HG03135 (cell line): ENCODE measurements around the gene PARP6.
A peak's percentile ranks its signal among the peaks of the same experiment; 100 is the strongest.

ENCODE experiments used
- ATAC-seq: cut with Tn5 transposase; IDR thresholded peaks from one replicate; pipeline ENCODE4 v1.9.1; 2021; ENCODE audit warnings: mild to moderate bottlenecking, moderate library complexity; ENCODE audit not compliant: unreplicated experiment

PARP6 gene

DNA sequence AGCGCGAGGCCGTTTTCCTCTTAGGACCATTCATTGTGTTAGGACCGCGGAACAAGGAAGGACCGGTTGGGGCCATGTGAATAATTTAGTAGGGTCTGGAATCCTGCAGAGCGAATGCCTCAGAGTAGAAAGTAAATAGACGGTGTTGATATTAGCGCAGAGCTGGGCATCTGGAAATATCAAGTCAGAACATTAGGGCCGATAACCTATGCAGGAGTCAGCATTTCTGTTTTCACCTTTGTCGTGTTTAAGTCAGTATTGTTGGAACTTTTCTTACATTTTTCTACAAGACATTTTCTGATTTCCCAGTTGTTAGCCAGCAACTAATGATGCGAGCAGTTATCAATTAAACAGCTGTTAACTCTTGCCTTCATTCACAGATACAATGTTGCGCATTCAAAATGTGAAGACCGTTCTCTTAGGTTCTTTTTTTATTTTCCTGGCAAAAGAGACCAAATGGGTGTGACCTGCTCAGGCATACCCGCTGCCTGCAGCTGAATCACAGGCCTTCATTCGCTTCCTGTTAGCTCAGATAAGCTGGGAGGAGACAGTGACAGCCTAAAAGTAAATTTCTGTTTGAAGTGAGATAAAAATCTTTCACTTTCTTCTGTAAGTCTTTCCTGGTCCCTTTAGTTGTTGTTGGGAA, 40.4 kb downstream of the PARP6 start:
- no peak for ATAC-seq

DNA sequence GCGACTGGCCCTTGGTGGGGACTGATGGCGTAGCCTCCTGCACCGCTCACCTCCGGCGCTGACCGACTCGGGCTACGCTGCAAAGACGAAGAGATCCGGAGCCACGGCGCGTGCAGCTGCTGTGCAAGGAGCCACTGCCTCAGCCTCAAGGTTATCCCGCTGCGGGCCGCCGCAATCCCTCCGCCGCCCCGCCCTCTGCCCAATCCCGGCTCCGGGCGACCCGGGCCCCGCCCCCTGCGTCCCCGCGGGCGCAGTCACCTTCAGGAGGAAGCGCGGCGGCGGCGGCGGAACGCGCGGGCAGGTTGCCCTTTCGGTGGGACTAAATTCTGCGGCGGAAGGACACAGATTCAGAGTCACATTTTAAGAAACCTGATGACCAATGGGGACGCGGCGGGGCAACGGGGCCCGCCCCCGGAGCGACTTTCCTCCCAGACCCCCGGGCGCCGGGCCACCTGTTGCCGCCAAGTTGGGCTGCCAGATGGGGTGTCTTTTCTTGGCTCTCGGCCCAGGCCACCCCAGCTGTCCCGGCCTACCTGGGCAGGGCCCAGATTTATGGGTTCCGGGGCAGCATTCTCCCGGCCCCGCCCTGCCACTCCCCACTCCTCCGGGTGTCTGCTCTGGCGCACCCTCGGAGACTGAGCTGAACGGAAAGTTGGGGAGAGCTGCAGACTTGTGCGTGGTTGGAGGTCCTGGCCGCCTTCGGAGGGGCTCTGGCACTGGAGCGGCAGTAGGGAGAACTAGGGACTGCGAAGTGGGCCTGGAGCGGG, 41.1 kb downstream of the PARP6 start, which contains the start of gene PKM:
Gene PKM, minus strand, starts transcription at position 125 of the 767 bp plus-strand sequence. CDS start 12,093 bp downstream, outside the sequence.
- ATAC-seq = peak; percentile 41

DNA sequence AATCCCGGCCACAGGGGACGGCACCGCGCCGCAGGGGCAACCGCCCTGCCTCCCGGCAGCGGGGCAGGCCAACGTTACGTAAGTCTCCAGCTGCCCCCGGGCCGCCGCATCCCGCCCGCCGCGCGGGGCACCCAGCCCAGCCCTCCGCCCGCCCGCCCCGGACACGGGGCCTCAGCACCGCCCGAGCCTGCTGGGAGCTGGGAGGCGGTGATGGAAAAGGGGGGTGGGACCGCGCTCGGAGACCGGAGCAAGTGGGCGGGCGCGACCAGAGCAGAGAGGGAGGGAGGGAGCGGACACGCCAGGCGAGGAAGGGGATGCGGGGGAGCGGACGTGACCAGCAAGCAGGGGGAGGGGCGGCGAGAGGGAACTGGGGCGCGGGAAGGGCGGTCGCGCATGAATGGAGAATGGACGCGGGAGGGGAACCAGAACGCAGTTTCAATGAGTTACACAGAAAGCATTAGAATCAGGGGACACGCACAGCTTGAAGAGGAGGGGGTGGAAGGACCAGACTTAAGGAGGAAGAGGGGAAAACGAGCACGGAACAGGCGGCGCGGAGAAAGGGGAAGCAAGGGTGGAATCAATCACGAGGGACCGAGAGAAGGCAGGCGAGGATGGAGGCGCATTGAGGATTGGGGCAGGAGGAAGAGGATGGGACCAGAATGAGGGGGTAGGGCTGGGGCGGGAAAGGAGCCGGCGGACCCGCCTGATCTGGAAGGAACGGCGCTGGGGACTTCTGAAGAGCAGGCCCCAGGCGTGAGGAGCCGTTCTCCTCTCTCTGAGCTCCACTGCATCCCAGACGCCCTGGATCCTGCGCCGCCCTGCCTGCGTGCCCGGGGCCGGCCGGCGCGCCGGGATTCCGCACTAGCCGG, 41.9 kb downstream of the PARP6 start:
- ATAC-seq = no peak

DNA sequence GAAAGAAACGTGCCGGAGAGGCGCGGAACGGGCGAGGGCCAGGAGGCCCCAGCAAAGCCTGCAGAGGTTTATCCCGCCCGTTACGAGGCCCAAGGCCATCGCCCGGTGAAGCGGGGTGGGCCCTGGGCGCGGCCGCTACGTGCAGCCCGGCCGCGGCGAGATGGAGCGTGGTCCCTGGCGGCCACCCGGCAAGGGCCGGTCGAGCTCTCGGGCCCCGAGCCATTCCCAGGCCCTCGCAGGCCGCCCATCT, 42.5 kb downstream of the PARP6 start:
- no peak for ATAC-seq

DNA sequence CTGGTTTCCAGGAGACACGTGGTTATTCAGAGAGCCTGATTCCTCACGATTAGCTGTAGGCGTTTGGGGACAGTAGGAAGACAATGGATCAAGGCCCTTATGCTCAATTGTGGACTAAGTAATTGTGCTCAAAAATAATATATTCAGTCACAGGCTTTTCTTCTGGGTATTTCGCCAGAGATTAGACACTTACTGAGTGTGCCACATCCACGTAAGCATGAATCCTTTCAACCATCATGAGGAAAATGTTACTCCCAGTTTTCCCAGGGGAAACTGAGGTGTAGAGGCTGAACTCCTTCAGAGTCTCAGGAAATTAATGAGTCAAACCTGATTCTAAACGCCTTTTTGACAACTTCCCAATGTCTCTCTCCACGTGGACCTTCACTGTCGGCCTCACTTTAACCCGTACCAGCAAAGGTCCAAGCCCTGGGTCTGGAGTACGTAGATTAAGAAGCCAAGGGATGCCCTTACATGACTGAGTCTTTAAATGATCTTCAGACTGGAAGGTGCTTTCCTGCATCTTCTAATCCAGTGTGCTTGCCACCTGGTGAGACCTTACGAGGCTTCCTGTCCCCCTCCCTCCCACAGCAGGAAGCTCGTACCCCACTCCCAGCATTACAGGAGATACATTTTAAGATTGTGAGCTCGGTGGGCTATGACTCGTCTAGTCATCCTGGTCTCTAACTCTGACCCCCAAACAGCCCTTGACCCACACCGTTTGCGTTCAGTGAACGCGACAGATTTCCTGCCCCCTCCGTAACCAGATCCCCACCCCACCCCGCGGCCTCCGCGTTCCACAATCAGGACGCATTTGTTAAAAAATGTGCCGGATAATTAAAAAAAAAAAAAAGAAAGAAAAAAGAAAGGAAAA, 43.0 kb downstream of the PARP6 start:
- ATAC-seq = no peak

DNA sequence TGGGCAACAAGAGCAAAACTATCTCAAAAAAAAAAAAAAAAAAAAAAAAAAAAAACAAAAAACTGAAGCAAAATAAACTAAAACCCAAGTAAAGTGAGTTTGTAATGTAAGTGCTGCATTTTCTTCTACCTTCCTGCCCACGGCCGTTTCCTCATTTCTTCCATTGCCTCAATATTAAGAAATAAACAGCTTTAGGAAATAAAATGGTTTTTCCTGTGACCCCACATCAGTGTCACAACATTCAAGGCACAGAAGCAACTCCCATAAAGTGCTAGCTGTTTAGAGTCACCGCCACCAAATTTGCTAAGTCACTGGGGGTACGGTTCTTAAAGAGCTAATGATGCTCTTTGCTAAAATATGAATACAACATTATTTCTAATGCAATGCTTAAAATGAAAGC, 44.6 kb downstream of the PARP6 start:
- no peak for ATAC-seq

DNA sequence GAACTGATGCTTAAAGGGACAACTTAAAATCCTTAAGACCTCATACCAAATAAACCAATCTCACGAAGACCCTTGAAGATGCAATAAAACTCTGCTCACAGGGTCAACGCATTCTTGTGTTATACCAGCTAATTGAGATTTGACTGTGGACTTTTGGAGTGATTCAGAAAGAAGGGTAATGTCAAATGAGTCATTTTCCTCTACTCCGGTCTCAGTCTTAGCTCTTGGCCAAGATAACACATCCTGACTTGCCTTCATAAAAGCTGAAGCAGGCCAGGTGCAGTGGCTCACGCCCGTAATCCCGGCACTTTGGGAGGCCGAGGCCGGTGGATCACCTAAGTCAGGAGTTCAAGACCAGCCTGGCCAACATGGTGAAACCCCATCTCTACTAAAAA, 45.2 kb downstream of the PARP6 start:
- no peak for ATAC-seq

DNA sequence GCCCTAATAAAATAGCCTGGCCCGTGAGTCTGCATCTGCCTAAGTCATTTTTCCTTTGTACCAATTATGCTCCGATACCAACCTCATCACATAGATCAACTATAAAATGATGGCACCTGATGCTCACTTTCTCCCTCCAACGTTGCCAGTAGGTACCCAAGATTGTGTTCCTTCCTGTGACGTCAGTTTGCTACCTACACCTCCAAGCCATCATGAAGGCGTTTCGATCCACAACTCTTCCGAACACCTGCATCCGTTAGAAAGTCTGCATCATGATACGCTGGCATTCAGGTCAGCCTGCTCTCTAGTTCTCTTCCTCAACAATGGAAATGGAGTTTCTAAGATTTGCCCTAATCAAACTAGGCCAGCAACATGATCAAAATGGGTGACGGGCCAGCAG, 49.1 kb downstream of the PARP6 start:
- ATAC-seq = no peak

DNA sequence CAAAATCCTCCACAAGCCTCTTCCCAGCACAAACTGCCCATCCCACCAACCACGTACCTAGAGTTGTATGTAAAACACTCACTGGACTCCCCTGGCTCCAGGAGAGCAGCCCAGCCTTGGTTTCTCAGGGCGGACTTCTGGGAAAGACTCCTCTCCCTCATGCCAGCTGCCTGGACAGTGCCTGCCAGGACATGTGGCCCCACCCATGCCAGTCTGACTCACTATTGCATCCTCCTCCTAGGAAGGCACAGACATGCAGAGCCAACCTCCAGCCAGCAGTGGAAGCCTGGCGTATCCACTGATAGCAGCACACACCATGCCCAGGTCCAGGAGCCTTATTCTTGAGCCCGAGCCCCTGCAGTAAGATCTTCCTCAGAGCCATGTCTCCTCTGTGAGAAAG, 50.0 kb downstream of the PARP6 start:
- ATAC-seq = no peak

DNA sequence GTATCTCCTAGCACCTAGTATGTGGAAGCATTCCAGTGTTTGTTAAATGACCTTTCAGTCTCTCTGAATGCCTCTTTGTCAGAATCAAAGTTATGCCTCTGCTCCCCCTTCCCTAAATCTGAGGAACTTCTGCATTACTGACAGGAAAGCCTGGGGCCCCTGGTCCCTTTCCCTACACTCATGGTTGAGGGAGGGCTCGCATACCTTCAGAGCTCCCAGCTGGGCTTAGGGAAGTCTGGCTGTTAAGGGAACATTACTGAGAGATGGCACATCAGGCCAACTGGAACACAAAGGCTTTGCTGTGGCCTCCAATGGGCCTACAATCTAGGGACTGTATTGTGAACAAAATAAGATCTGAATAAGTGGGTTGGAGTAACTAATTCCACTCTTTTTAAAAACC, 51.7 kb downstream of the PARP6 start:
- no peak for ATAC-seq

DNA sequence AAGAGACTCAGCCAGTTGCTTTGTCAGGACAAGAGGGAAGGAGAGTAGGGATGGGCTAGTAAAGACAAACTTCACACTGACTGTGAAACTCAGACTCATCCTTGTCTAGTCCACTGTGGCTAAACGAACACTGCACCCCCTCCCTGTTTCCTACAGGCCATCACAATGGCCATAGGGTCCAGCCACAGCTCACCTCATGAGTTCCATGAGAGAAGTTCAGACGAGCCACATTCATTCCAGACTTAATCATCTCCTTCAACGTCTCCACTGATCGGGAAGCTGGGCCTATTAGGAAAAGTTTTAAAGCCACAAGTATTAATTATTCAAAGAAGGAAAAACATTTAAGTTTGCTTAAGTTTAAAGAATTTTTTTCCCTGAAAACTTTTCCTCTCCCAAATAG, 55.1 kb downstream of the PARP6 start:
- no peak for ATAC-seq

DNA sequence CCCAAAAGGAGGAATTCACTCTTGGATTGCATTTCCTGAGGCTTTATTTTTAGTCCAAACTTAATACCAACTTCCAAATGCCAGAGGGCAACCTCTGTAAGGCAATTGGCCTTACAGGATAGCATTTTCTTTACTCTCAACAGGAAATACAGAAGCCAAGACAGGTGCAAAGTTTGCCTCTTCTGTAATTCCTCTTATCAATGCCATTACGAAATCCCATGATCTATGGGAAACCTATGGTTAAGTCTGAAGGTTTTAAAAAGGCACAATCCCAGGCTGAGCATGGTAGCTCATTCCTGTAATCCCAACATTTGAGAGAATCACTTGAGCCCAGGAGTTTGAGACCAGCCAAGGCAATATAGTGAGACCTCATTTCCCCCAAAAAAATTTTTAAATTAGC, 56.3 kb downstream of the PARP6 start:
- ATAC-seq = no peak

DNA sequence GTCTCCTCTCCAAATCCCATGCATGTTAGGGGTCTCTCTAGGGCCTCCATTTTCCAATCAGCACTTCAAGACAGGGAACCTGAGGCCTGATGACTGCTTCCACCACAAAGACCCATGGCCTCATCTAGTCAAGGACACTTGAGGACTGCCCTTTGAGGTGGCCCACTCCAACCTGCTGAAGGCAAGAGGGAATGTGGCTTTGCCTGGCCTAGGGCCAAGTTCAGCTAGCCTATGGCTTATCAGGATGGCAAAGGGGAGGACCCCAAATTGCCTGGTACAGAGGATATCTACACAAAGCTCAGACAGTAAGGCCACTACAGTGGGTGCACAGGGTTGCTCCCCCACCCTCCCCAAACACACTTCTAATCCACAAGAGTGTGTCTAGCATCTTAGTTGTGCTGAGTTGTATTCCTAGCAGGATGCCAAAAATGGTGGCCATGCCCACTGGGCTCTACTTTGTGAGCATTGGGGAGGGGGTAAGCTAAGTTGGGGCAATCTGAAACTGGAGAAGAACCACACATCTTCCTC, 64.7 kb downstream of the PARP6 start:
- ATAC-seq = no peak

DNA sequence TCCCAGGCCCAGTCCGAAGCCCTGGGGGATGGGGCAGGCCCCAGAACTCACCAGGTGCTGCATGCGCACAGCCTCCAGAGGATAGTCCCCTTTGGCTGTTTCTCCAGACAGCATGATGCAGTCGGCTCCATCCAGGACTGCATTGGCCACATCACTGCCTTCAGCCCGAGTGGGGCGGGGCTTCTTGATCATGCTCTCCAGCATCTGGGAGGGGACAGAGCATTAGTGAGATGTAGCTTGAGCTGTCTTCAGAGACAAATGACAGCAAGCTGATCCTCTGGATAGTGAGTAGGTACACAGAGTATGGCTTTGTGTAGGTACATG, 65.7 kb downstream of the PARP6 start:
- ATAC-seq = no peak

DNA sequence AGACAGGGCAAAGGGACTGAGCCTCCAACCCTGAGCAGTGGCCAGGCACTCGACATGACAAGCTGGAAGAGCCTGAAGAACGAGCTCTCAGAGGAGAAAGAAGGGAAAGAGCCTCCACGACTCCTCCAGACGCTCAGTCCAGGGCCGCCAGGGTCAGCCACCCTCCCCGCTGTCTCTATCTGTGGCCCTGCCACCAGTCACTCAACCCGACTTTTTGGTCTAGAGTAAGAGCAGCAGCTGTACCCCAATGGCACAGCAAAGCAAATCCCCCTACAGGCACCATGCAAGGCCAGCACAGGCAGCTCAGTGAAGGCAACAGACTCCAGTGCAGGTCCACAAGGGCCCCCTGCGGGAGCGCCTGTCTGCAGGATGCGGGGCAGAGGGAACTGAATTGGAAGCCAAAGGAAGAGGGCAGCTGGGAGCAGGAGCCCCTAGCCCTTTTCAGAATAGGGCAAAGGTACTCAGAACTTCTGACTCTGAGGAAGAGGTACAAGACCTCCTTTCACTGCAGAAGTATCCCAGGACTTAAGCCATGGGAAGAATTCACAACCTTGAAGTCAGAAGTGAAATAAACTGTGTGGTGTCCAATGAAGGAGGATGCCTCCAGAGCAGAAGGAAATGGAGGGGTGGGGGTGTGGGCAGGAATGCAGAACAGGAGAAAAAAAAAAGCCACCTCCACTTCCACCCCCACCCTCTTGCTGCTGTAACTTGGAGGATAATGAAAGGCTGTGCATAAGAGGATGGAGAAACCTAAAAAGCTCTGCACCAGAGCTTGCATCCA, 66.3 kb downstream of the PARP6 start:
- ATAC-seq = no peak

DNA sequence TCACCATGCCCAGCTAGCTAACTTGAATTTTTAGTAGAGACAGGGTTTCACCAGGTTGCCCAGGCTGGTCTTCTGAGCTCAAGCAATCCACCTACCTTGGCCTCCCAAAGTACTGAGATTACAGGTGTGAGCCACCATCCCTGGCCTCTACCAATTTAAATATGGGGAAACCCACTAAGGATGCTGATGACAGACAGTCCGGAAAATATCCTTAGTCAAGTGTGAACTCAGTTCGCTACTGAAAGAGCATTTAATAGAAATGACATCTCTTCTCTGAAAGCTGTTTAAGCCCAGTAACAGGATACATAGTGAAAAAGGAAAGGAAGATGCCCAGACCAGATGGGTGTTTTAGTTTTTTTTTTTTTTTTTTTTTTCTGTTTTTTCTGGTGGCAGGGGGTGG, 67.1 kb downstream of the PARP6 start:
- no peak for ATAC-seq

DNA sequence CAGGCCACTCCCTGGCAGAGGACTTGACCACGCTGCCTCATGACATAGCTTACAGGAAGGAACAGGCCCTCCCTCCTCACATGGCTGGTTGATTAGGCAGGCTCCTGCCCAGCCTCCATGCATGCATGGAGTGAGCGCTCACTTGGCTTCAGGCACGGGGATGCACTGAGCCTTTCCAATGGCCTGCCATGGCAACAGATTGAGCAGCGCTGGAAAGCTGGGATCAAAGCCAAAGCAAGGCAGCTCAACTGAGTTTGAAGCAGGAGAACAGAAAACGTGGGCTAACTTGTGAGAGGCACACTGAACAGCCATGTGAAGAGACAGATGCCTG, 68.9 kb downstream of the PARP6 start:
- no peak for ATAC-seq

DNA sequence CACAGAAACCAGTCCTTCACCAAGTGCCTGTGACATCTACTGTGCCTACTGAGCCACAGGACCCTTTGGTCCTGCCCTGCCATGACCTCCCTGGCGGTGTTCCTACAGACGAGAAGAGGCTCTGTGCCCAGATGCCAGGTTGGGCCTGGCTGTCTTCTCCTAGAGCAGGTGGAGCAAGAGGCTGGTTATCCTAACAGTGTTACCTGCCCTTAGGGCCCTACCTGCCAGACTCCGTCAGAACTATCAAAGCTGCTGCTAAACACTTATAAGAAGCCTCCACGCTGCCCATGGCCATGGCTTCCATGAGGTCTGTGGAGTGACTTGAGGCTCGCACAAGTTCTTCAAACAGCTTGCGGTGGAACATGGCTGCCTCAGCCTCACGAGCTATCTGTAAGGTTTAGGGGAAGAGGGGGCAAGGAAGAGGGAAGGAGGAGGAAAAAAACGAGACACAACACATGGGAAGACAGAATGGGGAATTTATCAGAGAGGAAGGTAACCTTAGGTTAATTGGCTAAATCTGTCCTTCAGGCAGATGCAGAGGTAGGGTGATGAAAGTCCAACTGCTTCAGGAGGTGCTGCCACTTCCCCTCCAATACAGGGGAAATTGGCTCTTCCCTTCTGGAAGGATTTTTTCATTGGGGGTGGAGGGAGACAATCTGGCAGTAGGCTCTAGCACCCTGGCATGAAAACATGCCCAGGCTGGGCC, 69.4 kb downstream of the PARP6 start:
- ATAC-seq = no peak

DNA sequence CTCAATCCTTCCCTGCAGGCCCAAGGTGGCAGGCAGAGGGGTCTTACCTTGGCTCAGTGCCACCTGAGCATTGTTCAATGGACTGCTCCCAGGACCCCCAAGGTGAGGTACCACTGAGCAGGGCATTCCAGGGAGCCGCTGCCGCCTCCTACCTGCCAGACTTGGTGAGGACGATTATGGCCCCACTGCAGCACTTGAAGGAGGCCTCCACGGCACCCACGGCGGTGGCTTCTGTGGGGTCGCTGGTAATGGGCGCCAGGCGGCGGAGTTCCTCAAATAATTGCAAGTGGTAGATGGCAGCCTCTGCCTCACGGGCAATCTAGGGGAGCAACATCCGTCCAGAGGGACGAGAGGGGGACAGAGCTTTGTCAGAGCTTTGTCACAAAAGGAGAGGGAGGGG, 70.1 kb downstream of the PARP6 start:
- ATAC-seq = no peak
